Astrocyte (in vitro differentiated cells and primary cell): Measurements from ENCODE around the gene AP5B1. TPM values are rescaled to one million over a fixed set of nuclear protein-coding genes. Genes with fewer than 3 reads are reported as not detected.

Experiments used
- DNase-seq: peaks from one replicate; pipeline ENCODE4 v3.0.0-alpha.2; 2010; ENCODE audit warnings: low read depth
- FAIRE-seq: peaks from 2 replicates; lab custom pipeline; 2011; peaks lifted over from hg19 to GRCh38; lab: Jason Lieb, UNC
- H2AFZ ChIP-seq: 2 replicates; pipeline ENCODE4 v1.6.0; 2012; ENCODE audit warnings: low read depth, low read length, inconsistent platforms
- H3K27ac ChIP-seq: 2 replicates; pipeline ENCODE4 v1.5.1; 2011; ENCODE audit warnings: low read depth, low read length, inconsistent platforms
- H3K27me3 ChIP-seq: 2 replicates; pipeline ENCODE4 v1.6.0; 2011; ENCODE audit warnings: low read length, inconsistent platforms; ENCODE audit not compliant: insufficient read depth
- H3K36me3 ChIP-seq: 2 replicates; pipeline ENCODE4 v1.5.1; 2011; ENCODE audit warnings: low read length, inconsistent platforms; ENCODE audit not compliant: insufficient read depth
- H3K4me1 ChIP-seq: 2 replicates; pipeline ENCODE4 v1.5.1; 2011; ENCODE audit warnings: low read length, inconsistent platforms; ENCODE audit not compliant: insufficient read depth
- H3K4me2 ChIP-seq: 2 replicates; pipeline ENCODE4 v1.6.0; 2012; ENCODE audit warnings: low read length, inconsistent platforms
- H3K4me3 ChIP-seq: 2 replicates; pipeline ENCODE4 v1.5.1; 2011; ENCODE audit warnings: low read depth, mild to moderate bottlenecking, low read length, inconsistent platforms; ENCODE audit not compliant: insufficient read depth
- H3K79me2 ChIP-seq: 2 replicates; pipeline ENCODE4 v1.6.0; 2012; ENCODE audit warnings: mild to moderate bottlenecking, low read length, inconsistent platforms; ENCODE audit not compliant: insufficient read depth
- H3K9ac ChIP-seq: 2 replicates; pipeline ENCODE4 v1.6.0; 2012; ENCODE audit warnings: mild to moderate bottlenecking, low read length, inconsistent platforms
- H3K9me3 ChIP-seq: 2 replicates; pipeline ENCODE4 v1.5.1; 2012; ENCODE audit warnings: low read depth, mild to moderate bottlenecking, low read length, inconsistent platforms; ENCODE audit not compliant: insufficient read depth
- H4K20me1 ChIP-seq: 2 replicates; pipeline ENCODE4 v1.6.0; 2012; ENCODE audit warnings: low read length, inconsistent platforms; ENCODE audit not compliant: insufficient read depth
- H3K27ac Mint-ChIP-seq: one replicate; pipeline ENCODE4 v1.8.0; 2021; ENCODE audit warnings: mild to moderate bottlenecking, mixed read lengths; ENCODE audit not compliant: unreplicated experiment
- H3K27me3 Mint-ChIP-seq: one replicate; pipeline ENCODE4 v1.8.0; 2021; ENCODE audit warnings: low read depth, mixed read lengths; ENCODE audit not compliant: unreplicated experiment
- H3K36me3 Mint-ChIP-seq: one replicate; pipeline ENCODE4 v1.8.0; 2021; ENCODE audit warnings: low read depth, mixed read lengths; ENCODE audit not compliant: unreplicated experiment
- H3K4me1 Mint-ChIP-seq: one replicate; pipeline ENCODE4 v1.8.0; 2021; ENCODE audit warnings: low read depth, mixed read lengths; ENCODE audit not compliant: unreplicated experiment
- H3K4me3 Mint-ChIP-seq: one replicate; pipeline ENCODE4 v1.8.0; 2021; ENCODE audit warnings: mild to moderate bottlenecking, moderate library complexity, mixed read lengths; ENCODE audit not compliant: unreplicated experiment
- H3K9me3 Mint-ChIP-seq: one replicate; pipeline ENCODE4 v1.8.0; 2021; ENCODE audit warnings: mild to moderate bottlenecking, mixed read lengths; ENCODE audit not compliant: unreplicated experiment
- CTCF ChIP-seq: IDR thresholded peaks from 2 replicates; pipeline ENCODE4 v1.5.1; 2011; ENCODE audit warnings: low read depth, mild to moderate bottlenecking, inconsistent platforms, low read length, moderate library complexity; ENCODE audit not compliant: insufficient read depth
- EZH2 ChIP-seq: IDR thresholded peaks from 2 replicates; pipeline ENCODE4 v1.6.1; 2012; ENCODE audit warnings: mild to moderate bottlenecking, low read length, inconsistent platforms; ENCODE audit not compliant: insufficient read depth
- total RNA-seq: library from RNA; stranded (reverse); gene quantifications from 2 replicates; pipeline ENCODE4 v1.2.1, GENCODE V29; 2021

AP5B1 gene
- total RNA-seq, 1 donor from 2014 or later: 10.9 TPM

- Mint-ChIP-seq H3K9me3 (peaks cover 3% of the 10 kb centered on the region), H3K36me3 (peaks cover 4% of the 10 kb centered on the region), H3K4me1 (no peaks in the 10 kb centered on the region), H3K27ac (no peak overlapping the region), H3K4me3 (no peak overlapping the region), H3K27me3 (peaks cover 58% of the 10 kb centered on the region)
- Histone ChIP-seq H3K36me3 (no peaks in the 10 kb centered on the region), H3K79me2 (no peaks in the 10 kb centered on the region), H3K9ac (no peak overlapping the region), H3K4me3 (no peak overlapping the region), H3K27me3 (peaks cover 50% of the 10 kb centered on the region), H3K4me2 (no peak overlapping the region), H3K9me3 (no peaks in the 10 kb centered on the region), H2AFZ (no peak overlapping the region), H3K27ac (no peak overlapping the region), H3K4me1 (no peaks in the 10 kb centered on the region), H4K20me1 (no peaks in the 10 kb centered on the region)
- DNase-seq (no peak), FAIRE-seq (no peak)
- TF ChIP-seq CTCF (no peak), EZH2 (peak; percentile 95)
These were observed 5.4 kb upstream of the AP5B1 start for GRCh38 chr11:65786008-65786785.

- no peaks in the 10 kb centered on the region for H3K9me3 ChIP-seq
- H3K9ac ChIP-seq: no peak overlapping the region
- H3K4me3 ChIP-seq: no peak overlapping the region
- DNase-seq (no peak), FAIRE-seq (no peak)
- no peak overlapping the region for H3K4me2 ChIP-seq
- Mint-ChIP-seq H3K4me1 (no peaks in the 10 kb centered on the region), H3K9me3 (peaks cover 3% of the 10 kb centered on the region), H3K4me3 (no peak overlapping the region), H3K27ac (no peak overlapping the region), H3K27me3 (peaks cover 51% of the 10 kb centered on the region), H3K36me3 (peaks cover 4% of the 10 kb centered on the region)
- TF ChIP-seq EZH2 (no peak), CTCF (no peak)
- H2AFZ ChIP-seq: no peak overlapping the region
- no peak overlapping the region for H3K27ac ChIP-seq
- no peaks in the 10 kb centered on the region for H3K36me3 ChIP-seq
- H3K27me3 ChIP-seq: peaks cover 50% of the 10 kb centered on the region
- no peaks in the 10 kb centered on the region for H4K20me1 ChIP-seq
- no peaks in the 10 kb centered on the region for H3K4me1 ChIP-seq
- H3K79me2 ChIP-seq: no peaks in the 10 kb centered on the region
These were observed 4.7 kb upstream of the AP5B1 start for GRCh38 chr11:65785319-65786007.

GRCh38 chr11:65782816-65783228, 2.0 kb upstream of the AP5B1 start:
- H3K9ac ChIP-seq: no peak overlapping the region
- Mint-ChIP-seq H3K27ac (no peak overlapping the region), H3K4me3 (no peak overlapping the region), H3K36me3 (peaks cover 4% of the 10 kb centered on the region), H3K4me1 (peaks cover 3% of the 10 kb centered on the region), H3K27me3 (peaks cover 31% of the 10 kb centered on the region), H3K9me3 (peaks cover 3% of the 10 kb centered on the region)
- H2AFZ ChIP-seq: no peak overlapping the region
- no peak for TF ChIP-seq CTCF
- no peak for TF ChIP-seq EZH2
- FAIRE-seq: no peak
- H3K9me3 ChIP-seq: no peaks in the 10 kb centered on the region
- peaks cover 18% of the 10 kb centered on the region for H3K79me2 ChIP-seq
- H3K36me3 ChIP-seq: no peaks in the 10 kb centered on the region
- H3K27ac ChIP-seq: no peak overlapping the region
- DNase-seq: no peak
- no peak overlapping the region for H3K4me2 ChIP-seq
- H3K4me1 ChIP-seq: peaks cover 6% of the 10 kb centered on the region
- peaks cover 19% of the 10 kb centered on the region for H4K20me1 ChIP-seq
- H3K27me3 ChIP-seq: peaks cover 29% of the 10 kb centered on the region
- no peak overlapping the region for H3K4me3 ChIP-seq
